GM21390 (cell line): Measurements from ENCODE around the gene IRF6.

Source experiments
- ATAC-seq: cut with Tn5 transposase; IDR thresholded peaks from one replicate; pipeline ENCODE4 v1.9.1; 2021; ENCODE audit not compliant: unreplicated experiment

Gene IRF6

GRCh38 chr1:209790286-209791193 is 15.4 kb downstream of the IRF6 start:
- no peak for ATAC-seq

GRCh38 chr1:209789245-209789644 is 16.7 kb downstream of the IRF6 start:
- ATAC-seq: no peak

- ATAC-seq: no peak
Observed at GRCh38 chr1:209787551-209787950, 18.4 kb downstream of the IRF6 start.

- no peak for ATAC-seq
Observed at GRCh38 chr1:209786146-209786545, 19.8 kb downstream of the IRF6 start.

- ATAC-seq: no peak
Observed at GRCh38 chr1:209785592-209785991, 20.4 kb downstream of the IRF6 start.

- peak; percentile 99 for ATAC-seq
Observed at GRCh38 chr1:209784265-209785169, 21.4 kb downstream of the IRF6 start, which contains the start of gene C1orf74. C1orf74 (minus strand) TSS chr1:209784559; CDS start chr1:209783634, 925 bp downstream.

- no peak for ATAC-seq
Observed at GRCh38 chr1:209783386-209783785, 22.6 kb downstream of the IRF6 start.

- ATAC-seq: no peak
Observed at GRCh38 chr1:209780268-209780667, 25.7 kb downstream of the IRF6 start.

GRCh38 chr1:209778102-209778501 is 27.8 kb downstream of the IRF6 start:
- ATAC-seq: no peak

- ATAC-seq: no peak
Observed at GRCh38 chr1:209777587-209777986, 28.4 kb downstream of the IRF6 start.

GRCh38 chr1:209775678-209776077 is 30.3 kb downstream of the IRF6 start:
- ATAC-seq: no peak

- ATAC-seq: peak; percentile 70
Observed at GRCh38 chr1:209774592-209774991, 31.4 kb downstream of the IRF6 start.

- ATAC-seq: no peak
Observed at GRCh38 chr1:209772126-209772525, 33.8 kb downstream of the IRF6 start.

GRCh38 chr1:209770636-209771415 is 35.1 kb downstream of the IRF6 start:
- no peak for ATAC-seq

- no peak for ATAC-seq
Observed at GRCh38 chr1:209769971-209770370, 36.0 kb downstream of the IRF6 start.

GRCh38 chr1:209769171-209769904 is 36.6 kb downstream of the IRF6 start:
- peak; percentile 81 for ATAC-seq

- ATAC-seq: peak; percentile 85
Observed at GRCh38 chr1:209768354-209768774, 37.6 kb downstream of the IRF6 start.

- no peak for ATAC-seq
Observed at GRCh38 chr1:209767706-209768105, 38.2 kb downstream of the IRF6 start.

GRCh38 chr1:209767096-209767495 is 38.8 kb downstream of the IRF6 start:
- no peak for ATAC-seq

- ATAC-seq: no peak
Observed at GRCh38 chr1:209766051-209766450, 39.9 kb downstream of the IRF6 start.
